GM19463 (cell line): ENCODE measurements around the gene TMEM50B.

Experiments
- ATAC-seq: cut with Tn5 transposase; IDR thresholded peaks from one replicate; pipeline ENCODE4 v1.9.1; 2021; ENCODE audit warnings: mild to moderate bottlenecking, moderate library complexity; ENCODE audit not compliant: unreplicated experiment

Gene TMEM50B

GRCh38 chr21:33401630-33401992 lies 78.2 kb downstream of the TMEM50B start:
- no peak for ATAC-seq
